ENCODE results near the gene FAM170A. TPM values are rescaled to one million over a fixed set of nuclear protein-coding genes. Genes with fewer than 3 reads are reported as not detected.

The FAM170A gene
- total RNA-seq, 1 experiment from 2014 or later, result not detected

GRCh38 chr5:119680080-119680479 lies 50.7 kb downstream of the FAM170A start:
- ATAC-seq (no peak), DNase-seq (ENCODE audit: low spot score) (no peak)
- H3K36me3 Mint-ChIP-seq, result peaks cover 2% of the 10 kb centered on the region; the same call in 1 of the 2 replicates
- peaks cover 10% of the 10 kb centered on the region for H3K9me3 Mint-ChIP-seq
- H3K27ac Mint-ChIP-seq, result no peak overlapping the region
- POLR2A ChIA-PET, result no interaction called here
- H3K4me3 Mint-ChIP-seq, result no peak overlapping the region
- CTCF ChIA-PET, result no interaction called here
- H3K27me3 Mint-ChIP-seq (ENCODE audit: low read depth), result no peaks in the 10 kb centered on the region
- peaks cover 11% of the 10 kb centered on the region for H3K4me1 Mint-ChIP-seq
- TF ChIP-seq PRRX2 (CRISPR knock-in tag; IDR thresholded peaks at IDR 0.05), result no peak
- TF ChIP-seq ZNF532 (CRISPR knock-in tag; IDR thresholded peaks at IDR 0.05; ENCODE audit: borderline replicate concordance), result no peak
- TF ChIP-seq PREB (CRISPR knock-in tag; IDR thresholded peaks at IDR 0.05; ENCODE audit: borderline replicate concordance), result no peak
- TF ChIP-seq USF1 (CRISPR knock-in tag; IDR thresholded peaks at IDR 0.05), result no peak
- no peak for TF ChIP-seq ESRRA (CRISPR knock-in tag; IDR thresholded peaks at IDR 0.05; ENCODE audit: borderline replicate concordance)
- no peak for TF ChIP-seq HMGA2 (CRISPR knock-in tag; IDR thresholded peaks at IDR 0.05)
- TF ChIP-seq MLX (CRISPR knock-in tag; IDR thresholded peaks at IDR 0.05), result no peak
- TF ChIP-seq ZNF396 (CRISPR knock-in tag; IDR thresholded peaks at IDR 0.05; ENCODE audit: borderline replicate concordance), result no peak
- TF ChIP-seq AFF4 (CRISPR knock-in tag; IDR thresholded peaks at IDR 0.05; ENCODE audit: borderline replicate concordance), result no peak
- no peak for TF ChIP-seq ZMAT4 (CRISPR knock-in tag; IDR thresholded peaks at IDR 0.05)
- TF ChIP-seq ZSCAN18 (CRISPR knock-in tag; IDR thresholded peaks at IDR 0.05), result no peak
- no peak for TF ChIP-seq NFATC4 (CRISPR knock-in tag; IDR thresholded peaks at IDR 0.05)
- no peak for TF ChIP-seq JUN (CRISPR knock-in tag; IDR thresholded peaks at IDR 0.05)
- TF ChIP-seq ATF6 (CRISPR knock-in tag; IDR thresholded peaks at IDR 0.05), result no peak
- TF ChIP-seq TCF7 (CRISPR knock-in tag; IDR thresholded peaks at IDR 0.05; ENCODE audit: low read depth), result no peak
- TF ChIP-seq ZNF263 (CRISPR knock-in tag; IDR thresholded peaks at IDR 0.05; ENCODE audit: low read depth), result no peak
- TF ChIP-seq ZNF512 (CRISPR knock-in tag; IDR thresholded peaks at IDR 0.05; ENCODE audit: borderline replicate concordance), result no peak
- no peak for TF ChIP-seq NR2C2 (CRISPR knock-in tag; IDR thresholded peaks at IDR 0.05)

Measured in WTC11 (cell line).